ENCODE results near the gene WASF2.

WASF2 gene

GRCh38 chr1:27372022-27372807, 117.8 kb downstream of the WASF2 start:
- no peak for FAIRE-seq

- no peak for FAIRE-seq
Measured at GRCh38 chr1:27368869-27369582, 120.9 kb downstream of the WASF2 start.

DNA sequence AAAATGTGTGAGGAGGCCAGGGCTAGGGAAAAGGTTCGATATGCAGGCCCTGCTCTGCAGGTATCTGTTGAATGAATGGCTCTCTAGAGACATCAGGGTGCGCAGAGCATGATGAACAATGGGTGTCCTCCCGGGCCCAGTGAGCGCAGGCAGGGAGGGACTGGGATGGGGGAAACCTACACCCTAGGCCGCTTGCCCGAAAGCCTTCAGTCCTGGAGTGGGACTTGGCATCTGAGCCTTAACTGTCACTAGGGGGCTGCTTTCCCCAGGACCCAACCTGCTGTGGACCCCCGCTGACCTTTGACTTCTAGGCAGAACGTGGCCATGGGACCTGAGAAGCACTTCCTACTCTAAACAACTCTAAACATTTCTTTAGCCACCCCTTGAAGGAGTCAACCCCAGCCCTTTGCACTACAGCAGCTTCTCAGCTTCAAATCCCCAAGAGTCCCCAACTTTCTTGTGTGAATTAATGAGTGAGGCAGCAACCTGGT, 122.8 kb downstream of the WASF2 start:
- FAIRE-seq = no peak

GRCh38 chr1:27366411-27367159, 123.4 kb downstream of the WASF2 start, which contains the start of gene MAP3K6:
TSS of gene MAP3K6 (minus strand) at chr1:27366961. CDS start at chr1:27366597, 364 bp downstream.
- FAIRE-seq = no peak

DNA sequence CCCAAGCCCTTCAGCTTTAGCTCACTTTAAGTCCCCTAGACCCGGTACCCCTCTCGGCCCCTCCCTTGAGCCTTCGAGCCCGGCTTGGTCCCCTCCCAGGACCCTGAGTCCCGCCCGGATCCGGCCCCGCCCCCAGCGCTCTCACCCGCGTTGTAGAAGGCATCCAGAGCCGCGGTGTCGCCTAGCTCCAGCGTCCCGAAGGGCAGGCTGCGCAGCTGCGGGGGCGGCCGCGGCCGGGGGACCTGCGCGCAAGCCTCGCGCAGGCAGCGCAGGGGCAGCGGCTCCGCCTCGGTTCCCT, 123.9 kb downstream of the WASF2 start:
- no peak for FAIRE-seq

GRCh38 chr1:27365372-27366112, 124.4 kb downstream of the WASF2 start:
- no peak for FAIRE-seq

GRCh38 chr1:27364696-27365371, 125.1 kb downstream of the WASF2 start:
- FAIRE-seq = no peak

GRCh38 chr1:27363766-27364695, 125.9 kb downstream of the WASF2 start:
- no peak for FAIRE-seq

DNA sequence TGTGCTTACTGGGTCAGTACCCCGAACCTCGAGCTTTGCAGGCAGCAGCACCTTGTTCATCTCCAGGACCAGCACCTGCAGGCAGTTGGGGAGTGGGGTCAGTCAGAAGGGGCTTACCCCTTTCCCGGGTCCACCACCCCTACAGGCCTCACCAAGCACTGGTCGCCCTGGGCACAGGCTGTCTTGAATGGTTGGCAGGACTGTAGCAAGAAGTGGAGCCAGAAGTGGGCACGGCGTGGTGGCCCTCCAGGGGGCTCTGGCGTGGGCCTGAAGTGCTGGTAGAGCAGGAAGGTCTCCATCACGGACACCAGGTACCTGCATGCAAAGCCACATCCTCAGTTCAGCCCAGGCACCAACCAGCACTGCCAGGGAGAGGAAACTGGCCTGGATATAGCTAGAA, 128.4 kb downstream of the WASF2 start:
- FAIRE-seq = no peak

DNA sequence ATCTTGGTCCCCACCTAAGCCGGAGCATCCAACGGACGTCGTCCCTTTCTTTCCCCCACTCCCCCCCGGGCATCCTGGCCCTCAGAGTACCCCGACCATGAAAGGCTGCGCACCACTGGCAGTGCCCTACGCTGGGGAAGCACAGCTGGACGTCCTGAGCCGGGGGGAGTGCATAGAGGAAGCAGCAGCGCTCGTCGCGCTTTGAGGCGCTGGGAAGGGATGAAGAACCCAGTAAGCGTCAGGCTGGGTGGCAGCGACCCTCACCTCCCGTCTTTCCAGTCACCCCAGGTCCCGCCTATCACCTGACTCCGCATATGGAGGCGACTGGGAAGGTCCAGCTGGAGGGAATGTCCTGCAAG, 128.9 kb downstream of the WASF2 start:
- FAIRE-seq = no peak

GRCh38 chr1:27360159-27361043, 129.6 kb downstream of the WASF2 start:
- no peak for FAIRE-seq

GRCh38 chr1:27359822-27360158, 130.2 kb downstream of the WASF2 start:
- FAIRE-seq = no peak

DNA sequence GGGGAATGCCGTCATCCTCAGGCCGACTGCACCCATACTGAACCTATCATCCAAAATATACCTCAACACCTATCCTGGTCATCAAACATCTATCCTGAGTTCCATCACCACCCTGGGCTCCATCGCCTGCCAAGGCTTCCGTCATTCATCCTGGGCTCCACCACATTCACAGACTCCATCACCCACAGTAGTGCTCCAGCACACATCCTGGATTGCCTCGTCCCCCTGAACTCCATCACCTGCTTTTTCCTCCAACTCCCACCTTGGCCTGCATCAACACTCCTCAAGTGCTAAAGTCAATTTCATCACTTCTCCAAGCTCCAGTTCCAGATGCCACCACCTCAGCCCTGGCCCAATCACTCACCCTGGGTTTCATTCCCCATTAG, 131.0 kb downstream of the WASF2 start:
- FAIRE-seq = no peak

GRCh38 chr1:27358038-27358927, 131.7 kb downstream of the WASF2 start:
- no peak for FAIRE-seq

DNA sequence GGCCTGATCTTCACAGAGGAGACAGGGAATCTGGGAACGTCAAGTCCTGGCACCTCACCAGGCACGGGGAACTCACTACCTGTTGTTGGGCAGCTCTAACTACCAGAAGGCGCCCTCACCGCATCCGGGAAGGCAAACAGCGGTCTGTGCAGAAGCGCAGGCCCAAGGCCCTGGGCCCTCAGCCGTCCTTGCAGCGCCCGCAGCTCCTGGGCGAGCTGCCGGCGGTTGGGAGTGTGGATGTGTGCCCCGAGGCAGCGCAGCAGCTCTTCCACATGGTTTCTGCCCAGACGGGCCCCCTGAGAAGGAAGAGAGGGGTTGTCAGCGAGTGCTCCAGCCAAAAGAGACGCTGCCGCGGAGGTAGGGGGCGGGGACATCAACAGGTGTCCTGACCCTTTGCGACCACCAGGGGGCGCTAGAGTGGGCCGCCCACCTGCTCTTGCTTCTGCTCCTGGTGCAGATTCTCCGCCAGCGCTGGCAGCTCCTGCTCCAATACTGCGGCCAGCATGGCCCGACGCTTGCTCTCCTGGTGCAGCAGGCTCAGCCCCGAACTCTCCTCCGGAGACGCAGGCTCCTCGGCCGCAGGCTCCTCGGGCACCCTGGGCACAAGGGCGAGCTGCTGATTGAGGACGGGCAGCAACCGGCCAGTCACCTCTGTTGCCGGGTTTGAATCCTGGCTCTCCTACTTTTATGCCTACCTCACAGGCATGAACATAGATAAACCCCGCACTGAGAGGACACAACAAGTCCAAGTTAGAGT, 132.5 kb downstream of the WASF2 start:
- no peak for FAIRE-seq

DNA sequence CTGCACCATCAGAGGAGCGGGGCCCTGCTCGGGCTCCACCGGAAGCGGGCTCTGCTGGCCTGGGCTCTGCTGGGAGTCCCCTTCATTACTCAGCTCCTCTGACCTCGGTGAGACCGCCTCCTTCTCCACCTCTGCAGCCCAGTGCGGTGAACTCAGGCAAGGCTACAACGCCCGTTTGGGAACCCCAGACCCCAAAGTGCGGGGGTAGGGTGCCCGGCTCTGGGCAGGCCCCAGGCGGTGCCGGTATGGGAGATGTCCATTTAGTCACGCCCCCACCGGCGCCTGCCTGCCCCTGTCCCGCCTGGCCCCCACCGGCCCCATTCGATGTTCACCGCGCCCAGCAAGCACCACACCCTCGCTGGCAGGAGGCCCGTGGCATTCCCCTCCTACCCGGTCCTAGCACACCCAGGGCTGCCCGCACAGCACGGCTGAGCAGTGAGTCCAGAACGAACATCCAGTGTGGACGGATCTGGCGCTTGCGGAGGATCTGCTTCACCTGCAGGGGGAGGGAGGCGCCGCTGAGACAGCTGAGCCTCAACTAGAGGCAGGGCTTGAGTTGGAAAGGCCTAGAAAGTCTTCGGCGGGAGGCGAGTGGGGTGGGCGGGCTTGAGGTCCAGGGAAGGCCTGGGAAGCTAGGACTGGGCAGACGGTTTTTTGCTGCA, 133.2 kb downstream of the WASF2 start:
- no peak for FAIRE-seq

- FAIRE-seq = no peak
Measured at GRCh38 chr1:27356277-27356618, 133.7 kb downstream of the WASF2 start.

DNA sequence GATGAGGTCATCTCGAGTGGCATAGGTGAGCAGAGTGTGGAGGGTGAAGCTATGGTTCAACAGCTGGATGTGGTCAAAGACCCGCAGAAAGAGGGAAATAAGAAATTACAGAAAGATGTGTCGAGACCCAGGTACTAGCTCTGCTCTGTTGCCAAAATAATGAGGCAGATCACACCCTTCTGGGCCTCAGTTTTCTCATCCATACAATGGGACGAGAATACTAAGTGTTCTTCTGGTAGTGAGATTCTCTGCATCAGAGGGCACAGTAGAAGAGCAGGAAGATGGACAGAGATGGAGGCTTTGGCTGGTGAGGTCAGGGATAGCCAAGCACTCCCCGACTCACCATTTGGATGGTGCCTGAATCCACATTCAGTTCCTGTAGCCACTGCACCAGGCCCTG, 134.3 kb downstream of the WASF2 start:
- FAIRE-seq = no peak
